Daoy (cell line): ENCODE measurements around the gene ABCC10. TPM values are rescaled to one million over a fixed set of nuclear protein-coding genes. Genes with fewer than 3 reads are reported as not detected.
"Not testable (repeated sequence)": the region's sequence is repeated elsewhere in the genome, so short reads cannot be mapped to it uniquely, and the experiment has no call there.

Experiments used
- DNase-seq: peaks from one replicate; pipeline ENCODE4 v3.0.0-alpha.2; 2015; ENCODE audit warnings: low read depth
- total RNA-seq: library from RNA; depleted of rRNA; stranded (reverse); fragments of >200 nt; shearing (Covaris generic); gene quantifications from 2 replicates; pipeline ENCODE4 v1.2.3, GENCODE V29; 2014; rRNA removed

ABCC10 gene
- total RNA-seq, 1 experiment from 2014 or later = 7.9 TPM

DNA sequence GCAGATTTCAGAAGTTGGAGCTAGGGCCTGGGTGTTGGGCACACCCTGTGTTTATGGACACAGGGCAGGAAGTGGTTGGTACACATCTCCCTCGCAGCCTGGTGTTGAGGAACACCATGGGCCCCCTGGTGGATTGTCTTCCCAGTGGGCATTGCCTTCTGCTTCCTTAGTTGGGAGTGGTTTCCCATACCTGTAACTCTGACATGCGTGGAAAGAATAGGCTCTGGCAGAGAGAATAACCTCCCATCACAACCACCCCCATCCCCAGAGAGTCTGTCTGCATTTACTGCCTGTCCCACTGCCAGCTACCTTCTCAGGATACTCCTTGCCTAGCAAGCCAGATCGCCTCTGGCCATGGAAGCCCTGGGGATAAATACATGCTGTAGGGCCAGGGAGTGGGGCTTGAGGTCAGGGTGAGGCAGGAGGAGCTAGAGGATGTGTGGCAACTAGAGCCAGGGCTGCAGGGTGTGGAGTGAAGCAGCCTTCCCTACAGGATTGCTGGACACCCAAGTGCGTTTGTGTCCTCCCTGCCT, 68.1 kb downstream of the ABCC10 start:
- no peak for DNase-seq

DNA sequence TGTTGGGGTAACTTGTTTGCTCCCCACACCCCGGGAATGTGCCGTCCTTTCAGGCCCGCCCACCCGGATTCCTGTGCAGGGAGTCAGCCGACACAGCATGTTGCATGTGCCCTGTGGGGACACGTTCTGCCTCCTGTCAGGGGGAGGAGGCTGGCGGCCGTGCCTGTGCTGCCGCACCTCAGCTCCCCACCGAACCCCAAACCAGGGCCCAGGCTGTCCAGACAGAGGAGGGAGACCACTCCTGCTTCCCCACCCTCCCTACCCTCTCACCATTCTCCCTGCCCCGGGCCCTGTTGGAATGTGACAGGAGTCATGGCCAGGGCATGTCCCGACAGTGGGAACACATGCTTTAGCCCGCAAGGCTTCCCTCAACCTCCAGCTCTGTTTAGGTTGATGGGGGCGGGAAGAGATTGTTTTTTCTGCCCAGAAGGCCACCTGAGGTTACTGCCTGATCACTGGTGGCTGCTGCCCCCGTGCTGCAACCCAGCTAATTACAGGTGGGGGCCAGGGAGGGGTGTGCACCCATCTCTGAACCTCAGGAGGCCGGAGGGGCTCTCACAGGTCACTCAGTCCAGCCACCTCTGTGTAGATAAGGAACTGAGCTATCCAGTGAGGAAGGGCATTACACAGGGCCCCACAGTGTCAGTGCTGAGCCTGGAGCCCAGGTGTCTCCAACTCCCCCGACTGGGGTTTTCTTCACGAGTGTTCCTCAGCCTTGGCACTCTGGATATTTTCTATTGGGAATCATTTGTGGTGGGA, 69.2 kb downstream of the ABCC10 start:
- peak; percentile 72 for DNase-seq

DNA sequence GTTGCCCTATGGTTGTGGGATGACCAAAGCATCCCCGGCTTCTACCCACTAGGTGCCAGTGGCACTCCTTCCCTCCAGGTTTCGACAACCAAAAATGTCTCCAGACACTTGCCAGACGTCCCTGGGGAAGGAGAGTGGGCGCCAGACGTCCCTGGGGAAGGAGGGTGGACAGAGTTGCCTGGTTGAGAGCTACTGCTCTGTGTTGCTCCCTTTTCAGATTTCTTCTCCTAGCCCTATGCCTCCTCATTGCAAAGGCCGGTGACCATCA, 69.7 kb downstream of the ABCC10 start:
- DNase-seq = no peak

DNA sequence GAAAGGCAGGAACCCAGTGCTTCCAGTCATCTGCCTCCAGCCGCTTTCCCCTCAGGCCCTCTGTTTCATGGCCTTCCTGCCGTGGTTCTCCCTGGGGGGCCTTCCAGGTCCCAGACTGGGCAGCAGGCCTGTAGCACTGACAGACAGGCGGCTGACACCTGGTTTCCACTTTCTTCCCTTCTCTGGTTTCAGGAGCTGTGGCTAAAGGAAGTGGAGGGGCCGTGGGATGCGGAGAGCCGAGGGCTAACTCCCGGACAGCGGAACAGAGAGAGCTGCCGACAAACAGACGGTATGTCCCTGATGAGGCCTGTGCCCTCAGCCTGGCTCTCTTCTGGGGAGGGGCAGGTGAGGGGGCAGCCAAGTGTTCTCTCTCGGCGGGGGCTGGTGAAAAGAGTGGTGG, 70.3 kb downstream of the ABCC10 start:
- DNase-seq = no peak

DNA sequence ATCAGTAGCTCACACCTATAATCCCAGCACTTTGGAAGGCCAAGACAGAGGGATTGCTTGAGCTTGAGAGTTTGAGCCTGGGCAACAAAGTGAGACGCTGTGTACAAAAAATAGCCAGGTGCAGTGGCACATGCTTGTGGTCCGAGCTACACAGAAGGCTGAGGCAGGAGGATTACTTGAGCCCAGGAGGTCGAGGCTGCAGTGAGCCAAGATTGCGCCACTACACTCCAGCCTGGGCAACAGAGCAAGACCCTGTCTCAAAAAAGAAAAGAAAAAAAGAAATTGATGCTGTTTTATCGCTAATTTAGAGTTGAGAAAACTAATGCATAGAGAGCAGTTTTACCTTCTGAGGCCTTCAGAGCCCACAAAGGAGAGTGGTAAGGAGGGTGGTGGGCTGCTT, 71.0 kb downstream of the ABCC10 start:
- not testable (repeated sequence) for DNase-seq

- no peak for DNase-seq
These were observed 71.9 kb downstream of the ABCC10 start for GRCh38 chr6:43499028-43499815.

Other genes starting within 250 kb of the ABCC10 start
- 23.7 and 26.9 TPM in 2 replicates for gene CUL9, start 245.3 kb upstream of the ABCC10 start, total RNA-seq
- gene DNPH1, start 198.1 kb upstream of the ABCC10 start, total RNA-seq = 57.3 and 66.3 TPM in 2 replicates
- gene TTBK1, start 184.1 kb upstream of the ABCC10 start, total RNA-seq = 0.30 TPM in 1 of 2 replicates, not detected in the other
- not detected in 2 replicates for gene SLC22A7, start 129.3 kb upstream of the ABCC10 start, total RNA-seq
- 0.34 TPM in 1 of 2 replicates, not detected in the other for gene CRIP3, start 118.7 kb upstream of the ABCC10 start, total RNA-seq
- gene ZNF318, start 57.9 kb upstream of the ABCC10 start, total RNA-seq = 6.7 and 7.8 TPM in 2 replicates
- 1.4 and 2.4 TPM in 2 replicates for gene DLK2, start 28.0 kb downstream of the ABCC10 start, total RNA-seq
- gene TJAP1, start 50.0 kb downstream of the ABCC10 start, total RNA-seq = 16.8 and 16.9 TPM in 2 replicates
- 2.1 TPM in 1 of 2 replicates, not detected in the other for gene LRRC73, start 82.8 kb downstream of the ABCC10 start, total RNA-seq
- 127 and 129 TPM in 2 replicates for gene YIPF3, start 89.4 kb downstream of the ABCC10 start, total RNA-seq
- gene POLR1C, start 89.5 kb downstream of the ABCC10 start, total RNA-seq = 71.7 and 72.6 TPM in 2 replicates
- 57.6 and 62.1 TPM in 2 replicates for gene XPO5, start 148.5 kb downstream of the ABCC10 start, total RNA-seq
- 14.3 and 14.7 TPM in 2 replicates for gene POLH, start 148.6 kb downstream of the ABCC10 start, total RNA-seq
- 50.3 and 55.5 TPM in 2 replicates for gene GTPBP2, start 201.7 kb downstream of the ABCC10 start, total RNA-seq
- 24.1 and 59.5 TPM in 2 replicates for gene MAD2L1BP, start 208.3 kb downstream of the ABCC10 start, total RNA-seq
- gene RSPH9, start 217.5 kb downstream of the ABCC10 start, total RNA-seq = not detected in 2 replicates